ENCODE data around the gene PTPRN2. TPM values are rescaled to one million over a fixed set of nuclear protein-coding genes. Genes with fewer than 3 reads are reported as not detected.

PTPRN2 gene
- total RNA-seq, 1 experiment from 2014 or later: 2.1 TPM

DNA sequence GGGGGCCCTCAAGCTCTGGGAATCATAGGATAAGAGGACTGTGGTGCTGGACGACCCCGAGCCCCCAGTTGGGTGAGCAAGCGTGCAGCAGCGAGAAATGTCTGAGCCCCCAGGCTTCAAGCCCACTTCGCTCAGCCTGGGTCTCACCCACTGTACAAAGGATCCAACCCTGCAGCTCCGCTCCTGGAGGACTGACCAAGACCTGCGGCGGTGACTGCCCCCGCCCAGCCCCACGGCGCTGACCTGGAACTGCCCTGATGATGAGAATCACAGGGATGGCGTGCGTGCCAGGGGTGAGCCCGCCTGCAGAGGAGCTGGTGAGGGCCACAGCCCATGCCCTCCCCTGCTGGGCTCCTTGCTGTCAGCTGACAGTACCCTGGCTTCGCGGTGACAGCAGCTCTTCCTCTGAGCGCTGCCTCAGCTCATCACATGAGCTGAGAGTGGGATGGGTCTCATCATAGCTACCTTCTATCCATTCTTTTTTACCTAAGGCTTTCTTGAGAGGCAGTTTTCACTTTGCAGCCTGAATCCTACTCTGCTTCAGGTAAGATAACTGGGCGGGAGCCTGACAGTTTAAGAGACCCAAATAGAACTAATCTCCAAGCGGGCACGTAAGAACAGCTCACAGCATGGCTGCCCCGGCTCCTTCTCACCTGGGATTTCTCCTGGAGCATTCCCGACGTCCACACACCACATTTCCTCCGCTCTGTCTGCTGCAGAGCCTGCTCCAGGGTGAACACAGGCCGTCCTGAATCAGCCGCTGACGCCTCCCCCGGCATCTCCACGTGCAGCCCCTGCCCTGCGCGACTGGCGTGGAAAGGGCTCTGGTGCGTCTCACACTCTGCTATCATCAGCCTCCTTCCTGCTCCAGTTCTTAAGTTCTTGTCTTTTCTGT lies 329.9 kb downstream of the PTPRN2 start:
- Histone ChIP-seq H3K79me2 (ENCODE audit: insufficient read depth, low read length) (no peaks in the 10 kb centered on the region), H3K4me1 (ENCODE audit: control insufficient read depth in 1 of 2, insufficient read depth in 2 of 2, low read length in 2 of 2) (no peaks in the 10 kb centered on the region), H3K27ac (ENCODE audit: low read depth, low read length) (no peak overlapping the region), H3K4me2 (ENCODE audit: low read length) (no peak overlapping the region), H2AFZ (ENCODE audit: low read depth, low read length, poor library complexity, severe bottlenecking) (no peak overlapping the region), H3K9me2 (ENCODE audit: insufficient read depth) (no peaks in the 10 kb centered on the region), H3K9ac (ENCODE audit: low read length) (no peak overlapping the region), H3K4me3 (replicated peaks in 1 of 2; ENCODE audit: low read depth in 1 of 2, low read length in 2 of 2) (no peak overlapping the region), H3K36me3 (ENCODE audit: control insufficient read depth in 1 of 2, insufficient read depth in 2 of 2, low read length in 2 of 2) (no peaks in the 10 kb centered on the region), H3K27me3 (ENCODE audit: insufficient read depth, low read length) (no peaks in the 10 kb centered on the region), H4K20me1 (ENCODE audit: insufficient read depth) (no peaks in the 10 kb centered on the region), H3K9me3 (ENCODE audit: control insufficient read depth in 1 of 2, insufficient read depth in 1 of 2, low read depth in 1 of 2, low read length in 2 of 2) (peaks cover 4 to 8% of the 10 kb centered on the region in 2 experiments; a peak in 2 of 4 replicates)
- intact Hi-C loops (cut with micrococcal nuclease): no loop called here
- BruUV-seq (replicated peaks): no TSS peak
- ATAC-seq: no peak
- no peak for DNase-seq (ENCODE audit: low read depth, low spot score)
- RAD21 ChIA-PET (ENCODE audit: low non-redundant PET in 1 of 2, low total read pairs in 2 of 2, uncharacterized antibody in 2 of 2, unreplicated experiment in 2 of 2): no interaction called here
- TF ChIP-seq, protein P1, sequence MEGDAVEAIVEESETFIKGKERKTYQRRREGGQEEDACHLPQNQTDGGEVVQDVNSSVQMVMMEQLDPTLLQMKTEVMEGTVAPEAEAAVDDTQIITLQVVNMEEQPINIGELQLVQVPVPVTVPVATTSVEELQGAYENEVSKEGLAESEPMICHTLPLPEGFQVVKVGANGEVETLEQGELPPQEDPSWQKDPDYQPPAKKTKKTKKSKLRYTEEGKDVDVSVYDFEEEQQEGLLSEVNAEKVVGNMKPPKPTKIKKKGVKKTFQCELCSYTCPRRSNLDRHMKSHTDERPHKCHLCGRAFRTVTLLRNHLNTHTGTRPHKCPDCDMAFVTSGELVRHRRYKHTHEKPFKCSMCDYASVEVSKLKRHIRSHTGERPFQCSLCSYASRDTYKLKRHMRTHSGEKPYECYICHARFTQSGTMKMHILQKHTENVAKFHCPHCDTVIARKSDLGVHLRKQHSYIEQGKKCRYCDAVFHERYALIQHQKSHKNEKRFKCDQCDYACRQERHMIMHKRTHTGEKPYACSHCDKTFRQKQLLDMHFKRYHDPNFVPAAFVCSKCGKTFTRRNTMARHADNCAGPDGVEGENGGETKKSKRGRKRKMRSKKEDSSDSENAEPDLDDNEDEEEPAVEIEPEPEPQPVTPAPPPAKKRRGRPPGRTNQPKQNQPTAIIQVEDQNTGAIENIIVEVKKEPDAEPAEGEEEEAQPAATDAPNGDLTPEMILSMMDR (IDR thresholded peaks at IDR 0.05 in 2 of 3, conservative IDR thresholded peaks at IDR 0.05 in 1 of 3; ENCODE audit: borderline replicate concordance in 1 of 3, insufficient read depth in 1 of 3, low read depth in 2 of 3, low read length in 2 of 3): no peak
- TF ChIP-seq SRF (IDR thresholded peaks at IDR 0.05; ENCODE audit: low read depth): no peak
- no peak for TF ChIP-seq SIN3A (IDR thresholded peaks at IDR 0.05; ENCODE audit: low read depth)
- TF ChIP-seq POLR2AphosphoS5 (IDR thresholded peaks at IDR 0.05; ENCODE audit: low read depth, low read length): no peak
- TF ChIP-seq CBX3 (IDR thresholded peaks at IDR 0.05; ENCODE audit: low read depth): no peak
- no peak for TF ChIP-seq ZNF274 (IDR thresholded peaks at IDR 0.05; ENCODE audit: low read depth, low read length)
- no peak for TF ChIP-seq ZBTB33 (IDR thresholded peaks at IDR 0.05; ENCODE audit: extremely low read depth, insufficient replicate concordance, low read length)
- no peak for TF ChIP-seq ZFX (IDR thresholded peaks at IDR 0.05)
- no peak for TF ChIP-seq TCF7L2 (IDR thresholded peaks at IDR 0.05; ENCODE audit: borderline replicate concordance, extremely low read depth, insufficient read depth, insufficient read length)
- no peak for TF ChIP-seq ELF1 (IDR thresholded peaks at IDR 0.05; ENCODE audit: borderline replicate concordance, low read depth)
- TF ChIP-seq SP1 (IDR thresholded peaks at IDR 0.05; ENCODE audit: low read depth): no peak
- TF ChIP-seq JUND (IDR thresholded peaks at IDR 0.05): no peak
- TF ChIP-seq EZH2 (IDR thresholded peaks at IDR 0.05): no peak
- no peak for TF ChIP-seq MAX (IDR thresholded peaks at IDR 0.05)
- TF ChIP-seq POLR2A (IDR thresholded peaks at IDR 0.05; ENCODE audit: borderline replicate concordance, extremely low read depth, insufficient read depth, insufficient read length): no peak
- TF ChIP-seq YY1 (IDR thresholded peaks at IDR 0.05; ENCODE audit: extremely low read depth, insufficient replicate concordance, low read depth, low read length): no peak
- no peak for TF ChIP-seq CEBPB (IDR thresholded peaks at IDR 0.05; ENCODE audit: low read depth)
- POLR2A ChIA-PET: no interaction called here
- CTCF ChIA-PET: no interaction called here
